AG10803 (cell line): ENCODE data around the gene TMEM138.

Source experiments
- DNase-seq: peaks from one replicate; pipeline ENCODE4 v3.0.0; 2010; ENCODE audit warnings: low read depth
- H3K4me3 ChIP-seq: 2 replicates; pipeline ENCODE4 v1.5.1; 2011; ENCODE audit warnings: mild to moderate bottlenecking, low read length, control low read depth
- TF ChIP-seq, protein P1 (sequence below): conservative IDR thresholded peaks from 2 replicates; pipeline ENCODE4 v1.5.1; 2011; ENCODE audit warnings: mild to moderate bottlenecking, low read length, control low read depth, inconsistent platforms

Gene TMEM138

DNA sequence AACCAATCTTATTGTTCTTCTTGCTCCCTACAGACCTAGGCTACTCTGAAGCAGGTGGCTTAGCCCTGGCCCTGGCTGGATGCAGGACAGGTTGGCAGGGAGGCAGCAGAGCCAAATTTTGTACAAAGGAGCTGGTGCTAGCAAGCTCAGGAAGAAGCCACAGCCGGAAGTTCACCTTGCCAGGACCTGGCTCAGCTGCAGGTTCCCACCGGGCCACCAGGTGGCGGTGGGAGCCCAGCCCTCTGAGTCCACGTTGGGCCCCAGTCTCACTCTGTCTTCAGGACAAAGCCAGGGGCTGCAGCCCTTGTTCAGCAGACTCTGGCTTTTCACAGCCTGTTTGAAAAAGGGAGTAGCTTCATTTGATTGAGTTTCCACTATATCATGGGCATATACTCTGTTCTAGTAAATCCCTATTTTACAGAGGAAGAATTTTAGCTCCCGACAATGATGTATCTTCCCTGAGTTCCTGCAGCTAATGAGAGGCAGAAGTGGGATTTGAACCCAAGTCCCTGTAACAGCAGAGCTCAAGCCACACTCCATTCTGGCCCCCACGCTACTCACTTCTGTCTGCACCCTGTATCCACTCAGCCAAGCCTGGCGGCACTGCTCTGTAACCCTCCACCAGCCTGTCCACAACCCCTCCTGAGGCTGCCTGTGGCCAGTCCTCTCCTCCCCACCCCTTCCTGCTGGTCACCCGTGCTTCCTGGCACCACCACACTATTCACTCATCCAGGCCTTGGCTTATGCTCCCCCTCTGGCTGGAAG, 25.8 kb upstream of the TMEM138 start:
- TF ChIP-seq, protein P1, sequence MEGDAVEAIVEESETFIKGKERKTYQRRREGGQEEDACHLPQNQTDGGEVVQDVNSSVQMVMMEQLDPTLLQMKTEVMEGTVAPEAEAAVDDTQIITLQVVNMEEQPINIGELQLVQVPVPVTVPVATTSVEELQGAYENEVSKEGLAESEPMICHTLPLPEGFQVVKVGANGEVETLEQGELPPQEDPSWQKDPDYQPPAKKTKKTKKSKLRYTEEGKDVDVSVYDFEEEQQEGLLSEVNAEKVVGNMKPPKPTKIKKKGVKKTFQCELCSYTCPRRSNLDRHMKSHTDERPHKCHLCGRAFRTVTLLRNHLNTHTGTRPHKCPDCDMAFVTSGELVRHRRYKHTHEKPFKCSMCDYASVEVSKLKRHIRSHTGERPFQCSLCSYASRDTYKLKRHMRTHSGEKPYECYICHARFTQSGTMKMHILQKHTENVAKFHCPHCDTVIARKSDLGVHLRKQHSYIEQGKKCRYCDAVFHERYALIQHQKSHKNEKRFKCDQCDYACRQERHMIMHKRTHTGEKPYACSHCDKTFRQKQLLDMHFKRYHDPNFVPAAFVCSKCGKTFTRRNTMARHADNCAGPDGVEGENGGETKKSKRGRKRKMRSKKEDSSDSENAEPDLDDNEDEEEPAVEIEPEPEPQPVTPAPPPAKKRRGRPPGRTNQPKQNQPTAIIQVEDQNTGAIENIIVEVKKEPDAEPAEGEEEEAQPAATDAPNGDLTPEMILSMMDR, result peak; percentile 95
- no peak overlapping the region for H3K4me3 ChIP-seq
- DNase-seq, result peak; percentile 67

DNA sequence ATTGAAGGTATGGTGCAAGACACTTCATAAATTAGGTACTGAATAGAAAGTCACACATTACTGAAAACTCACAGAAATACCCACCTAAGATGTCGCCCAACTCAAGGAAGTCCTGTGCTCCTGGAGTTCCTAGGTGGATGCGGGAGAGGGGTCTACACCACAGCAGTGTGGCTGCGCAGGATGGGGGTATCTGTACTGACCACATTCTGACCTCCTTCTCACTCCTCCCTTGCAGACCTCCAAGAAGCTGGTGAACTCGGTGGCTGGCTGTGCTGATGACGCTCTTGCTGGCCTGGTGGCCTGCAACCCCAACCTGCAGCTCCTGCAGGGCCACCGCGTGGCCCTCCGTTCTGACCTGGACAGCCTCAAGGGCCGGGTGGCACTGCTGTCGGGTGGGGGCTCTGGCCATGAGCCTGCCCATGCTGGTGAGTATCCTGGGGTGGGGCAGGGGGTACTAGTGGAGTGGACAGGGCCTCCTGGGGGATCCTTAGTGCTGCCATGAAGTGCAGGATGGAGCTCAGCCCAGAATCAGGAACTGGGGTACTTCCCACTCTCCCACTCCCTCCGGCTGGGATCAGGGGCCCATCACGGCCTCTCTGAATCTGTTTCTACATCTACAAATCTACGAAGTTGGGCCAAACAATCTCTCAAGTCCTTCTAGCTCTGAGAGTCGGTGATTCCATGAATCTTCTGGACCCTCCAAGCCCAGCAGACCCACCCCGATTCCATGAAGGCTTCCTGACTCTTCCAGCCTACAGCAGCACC, 24.3 kb upstream of the TMEM138 start:
- TF ChIP-seq, protein P1, result no peak

DNA sequence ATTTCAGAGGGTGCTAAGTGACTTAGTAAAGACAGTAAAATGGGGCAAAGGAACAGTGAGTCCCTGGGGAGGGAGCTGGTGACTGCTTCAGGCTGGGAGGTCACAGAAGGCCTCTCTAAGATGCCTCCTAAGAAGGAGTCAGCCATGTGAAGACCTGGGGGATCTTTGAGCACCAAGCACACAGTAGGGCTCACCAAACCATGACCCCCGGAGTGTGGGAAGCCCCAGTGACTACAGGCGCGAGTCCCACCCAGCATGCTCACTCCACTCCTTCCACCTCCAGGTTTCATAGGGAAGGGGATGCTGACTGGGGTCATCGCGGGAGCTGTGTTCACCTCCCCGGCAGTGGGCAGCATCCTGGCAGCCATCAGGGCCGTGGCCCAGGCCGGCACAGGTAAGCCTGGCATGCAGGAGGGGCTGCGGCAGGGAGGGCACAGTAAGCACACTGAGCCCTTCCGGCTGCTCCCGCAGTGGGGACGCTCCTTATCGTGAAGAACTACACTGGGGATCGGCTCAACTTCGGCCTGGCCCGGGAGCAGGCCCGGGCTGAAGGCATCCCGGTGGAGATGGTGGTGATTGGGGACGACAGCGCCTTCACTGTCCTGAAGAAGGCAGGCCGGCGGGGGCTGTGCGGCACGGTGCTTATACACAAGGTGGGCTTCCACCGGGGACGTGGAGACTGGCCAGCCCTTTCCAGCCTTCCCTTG, 23.2 kb upstream of the TMEM138 start:
- no peak for DNase-seq
- H3K4me3 ChIP-seq, result no peak overlapping the region
- TF ChIP-seq, protein P1, result no peak

More for the DNA sequence above, 24.3 kb upstream of the TMEM138 start:
- no peak overlapping the region for H3K4me3 ChIP-seq
- no peak for DNase-seq

DNA sequence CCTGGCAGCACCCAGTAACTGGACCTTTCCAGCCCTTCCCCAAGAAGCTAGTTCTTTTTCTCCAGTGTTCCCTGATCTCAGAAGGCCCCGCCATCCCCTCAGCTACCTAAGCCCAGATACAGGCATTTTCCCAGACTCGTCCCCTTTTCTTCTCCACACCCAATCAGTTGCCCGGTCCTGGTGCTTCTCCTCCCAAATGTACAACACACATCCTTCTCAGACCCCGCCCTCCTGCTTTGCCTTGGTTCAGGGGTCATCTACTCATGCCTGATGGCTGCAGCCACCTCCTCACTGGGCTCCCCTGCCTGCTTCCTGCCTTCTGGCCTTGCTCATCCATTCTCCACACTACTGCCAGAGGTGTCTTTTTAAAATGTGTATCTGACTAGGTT, 22.7 kb upstream of the TMEM138 start:
- no peak overlapping the region for H3K4me3 ChIP-seq
- DNase-seq, result no peak
- TF ChIP-seq, protein P1, result no peak

DNA sequence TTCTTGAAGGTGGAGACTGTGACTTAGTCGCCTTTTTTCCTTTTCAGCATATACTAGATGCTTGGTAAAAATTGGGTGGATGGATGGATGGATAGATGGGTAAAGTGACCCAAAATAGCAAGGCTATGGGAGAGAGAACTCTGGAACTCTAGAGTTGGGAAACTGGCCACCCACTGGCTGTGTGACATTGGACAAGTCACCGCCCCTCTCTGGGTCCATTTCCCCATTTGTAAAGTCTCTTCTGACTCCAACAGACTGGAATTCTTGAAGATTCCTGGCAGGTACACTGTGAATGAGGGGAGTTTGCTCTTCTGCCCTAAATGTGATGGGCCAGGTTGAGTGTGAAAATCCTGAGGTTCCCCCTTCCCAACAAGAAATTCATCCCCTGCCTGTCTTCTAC, 21.2 kb upstream of the TMEM138 start:
- no peak for DNase-seq
- no peak overlapping the region for H3K4me3 ChIP-seq
- TF ChIP-seq, protein P1, result no peak

DNA sequence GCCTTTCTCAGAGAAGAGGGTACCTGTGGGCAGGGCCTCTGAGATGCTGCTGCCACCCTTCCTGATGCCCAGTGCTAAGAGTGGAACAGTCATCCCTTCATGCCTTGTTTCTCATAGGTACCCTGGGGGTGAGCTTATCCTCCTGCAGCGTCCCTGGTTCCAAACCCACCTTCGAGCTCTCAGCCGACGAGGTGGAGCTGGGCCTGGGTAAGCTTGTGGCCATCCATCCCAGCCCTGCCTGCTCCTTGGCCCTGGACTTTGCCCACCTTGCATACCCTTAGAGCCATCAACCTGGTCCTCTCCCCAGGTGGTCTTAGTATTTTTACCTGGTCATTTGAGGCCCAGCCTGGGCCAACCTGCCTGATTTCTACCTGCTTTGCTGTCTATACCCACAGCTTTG, 20.5 kb upstream of the TMEM138 start:
- TF ChIP-seq, protein P1, result no peak
- no peak for DNase-seq
- H3K4me3 ChIP-seq, result no peak overlapping the region
